ENCODE measurements around the gene SLCO2B1. TPM values are rescaled to one million over a fixed set of nuclear protein-coding genes. Genes with fewer than 3 reads are reported as not detected.

The SLCO2B1 gene
- total and polyA plus RNA-seq, 2 of the 8 experiments (the other 6 are each of a cell fraction or from before 2014, with no cell fraction given): 0.03 TPM; not detected in 1

DNA sequence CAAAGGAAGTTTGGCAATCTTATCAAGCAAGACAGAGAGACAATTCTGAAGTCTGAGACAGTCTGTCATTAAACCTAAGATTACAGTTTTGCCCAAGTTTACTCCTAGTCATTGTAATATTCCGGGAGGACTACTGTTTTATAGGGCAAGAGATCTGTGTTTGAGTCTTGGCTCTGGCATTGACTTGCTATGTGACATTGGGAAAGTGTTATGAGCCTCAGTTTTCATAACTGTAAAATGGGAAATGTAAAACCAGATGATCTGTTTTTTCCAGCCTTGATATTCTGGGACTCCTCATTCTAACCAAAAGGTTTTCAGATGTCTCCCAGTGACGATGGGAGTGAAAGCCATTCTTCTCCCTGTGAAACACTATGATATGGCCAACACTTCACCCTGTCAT is 24.3 kb upstream of the SLCO2B1 start:
- H2BK15ac ChIP-seq (ENCODE audit: low read length): no peak overlapping the region
- no peaks in the 10 kb centered on the region for H4K20me1 ChIP-seq (replicated peaks in 1 of 2; ENCODE audit: control insufficient read depth in 1 of 2, insufficient read depth in 2 of 2, low read length in 2 of 2)
- no peak for FAIRE-seq
- H2BK120ac ChIP-seq (replicated peaks; ENCODE audit: low read depth, low read length): no peak overlapping the region
- no peak overlapping the region for H2BK12ac ChIP-seq (ENCODE audit: low read depth, low read length)
- no peak overlapping the region for H3K18ac ChIP-seq (ENCODE audit: extremely low read depth, low read length)
- H3K4me2 ChIP-seq (ENCODE audit: insufficient read depth in 1 of 2, low read depth in 2 of 2, low read length in 2 of 2): no peak overlapping the region
- WGBS, 2 experiments (ENCODE audit: extremely low coverage in 1 of 2, insufficient coverage in 1 of 2, insufficient read length in 1 of 2, insufficient replicate concordance in 2 of 2, low coverage in 1 of 2, low lambda C conversion rate in 2 of 2, missing lambda C conversion rate in 1 of 2): 93% methylated on average over 2 of the region's 2 CpGs; no CpG with 5 or more reads in 1 of the 2 experiments
- no peaks in the 10 kb centered on the region for H3K23me2 ChIP-seq (ENCODE audit: low read depth, low read length)
- H4K5ac ChIP-seq (ENCODE audit: insufficient read length, low read depth, low read length): no peak overlapping the region
- H3K4ac ChIP-seq (replicated peaks; ENCODE audit: insufficient read length, low read depth, low read length): no peak overlapping the region
- ChIA-PET CTCF (ENCODE audit: partially characterized antibody) (interaction anchor here (2.2 to 11.4 kb wide), 2 partner anchors 16 to 104 kb away, joined by 5 to 102 read pairs; no protein-coding TSS in a partner anchor), POLR2A (ENCODE audit: partially characterized antibody) (no interaction called here)
- peaks cover 5 to 6% of the 10 kb centered on the region in 2 experiments; a peak in 1 of 4 replicates for H3K9me3 ChIP-seq (ENCODE audit: insufficient read depth in 2 of 2, low read depth in 1 of 2, low read length in 1 of 2)
- H2AFZ ChIP-seq (ENCODE audit: low read length): no peak overlapping the region
- H3K27me3 ChIP-seq (replicated peaks in 1 of 4; ENCODE audit: control insufficient read depth in 3 of 4, extremely low read depth in 1 of 4, insufficient read depth in 3 of 4, low read length in 3 of 4): no peaks in the 10 kb centered on the region
- no peaks in the 10 kb centered on the region for H3K79me2 ChIP-seq (ENCODE audit: control insufficient read depth in 1 of 2, insufficient read depth in 2 of 2, low read length in 2 of 2)
- H3K36me3 ChIP-seq (ENCODE audit: control insufficient read depth in 2 of 4, insufficient read depth in 4 of 4, low read length in 3 of 4): no peaks in the 10 kb centered on the region
- H3K4me1 ChIP-seq (replicated peaks in 1 of 4; ENCODE audit: control insufficient read depth in 3 of 4, insufficient read depth in 4 of 4, low read length in 3 of 4): no peaks in the 10 kb centered on the region
- H3K23ac ChIP-seq (ENCODE audit: insufficient read length): no peak overlapping the region
- H3K56ac ChIP-seq (replicated peaks; ENCODE audit: insufficient read length, low read depth, low read length): no peak overlapping the region
- no peak overlapping the region for H4K8ac ChIP-seq (ENCODE audit: extremely low read depth, insufficient read depth, low read length)
- no peak overlapping the region for H3K27ac ChIP-seq (ENCODE audit: low read depth, low read length)
- no peak overlapping the region for H4K91ac ChIP-seq (replicated peaks; ENCODE audit: insufficient read length, low read length)
- H3K4me3 ChIP-seq (ENCODE audit: extremely low read depth in 1 of 4, insufficient read depth in 2 of 4, low read depth in 3 of 4, low read length in 4 of 4): no peak overlapping the region
- H2AK5ac ChIP-seq (ENCODE audit: low read depth, low read length): no peak overlapping the region
- no peak overlapping the region for H2BK20ac ChIP-seq (ENCODE audit: low read length)
- H3K14ac ChIP-seq (ENCODE audit: insufficient read length): no peak overlapping the region
- no peak overlapping the region for H3K9ac ChIP-seq (replicated peaks in 1 of 4; ENCODE audit: extremely low read depth in 1 of 4, low read depth in 3 of 4, low read length in 3 of 4)
- no peaks in the 10 kb centered on the region for H3K79me1 ChIP-seq (ENCODE audit: low read depth, low read length)
- no peak overlapping the region for H2BK5ac ChIP-seq (ENCODE audit: low read depth, low read length)
- no peak for DNase-seq (ENCODE audit: low read depth in 1 of 2, low spot score in 2 of 2)
- no peak for TF ChIP-seq BCL11A (IDR thresholded peaks at IDR 0.05; ENCODE audit: low read depth in 2 of 2, low read length in 2 of 2)
- TF ChIP-seq CBX5 (IDR thresholded peaks at IDR 0.05; ENCODE audit: low read depth, low read length): no peak
- TF ChIP-seq BACH1 (IDR thresholded peaks at IDR 0.05; ENCODE audit: low read length): no peak
- no peak for TF ChIP-seq POU5F1 (IDR thresholded peaks at IDR 0.05; ENCODE audit: low read depth, low read length)
- TF ChIP-seq, protein P1, sequence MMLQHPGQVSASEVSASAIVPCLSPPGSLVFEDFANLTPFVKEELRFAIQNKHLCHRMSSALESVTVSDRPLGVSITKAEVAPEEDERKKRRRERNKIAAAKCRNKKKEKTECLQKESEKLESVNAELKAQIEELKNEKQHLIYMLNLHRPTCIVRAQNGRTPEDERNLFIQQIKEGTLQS (IDR thresholded peaks at IDR 0.05; ENCODE audit: insufficient read depth, low read depth, low read length): no peak
- TF ChIP-seq RNF2 (IDR thresholded peaks at IDR 0.05; ENCODE audit: borderline replicate concordance, low read depth, low read length, missing control alignments, poor library complexity, severe bottlenecking): no peak
- TF ChIP-seq POLR2A (IDR thresholded peaks at IDR 0.05; ENCODE audit: control extremely low read depth in 1 of 2, low read depth in 2 of 2, low read length in 2 of 2): no peak
- TF ChIP-seq FOSL1 (IDR thresholded peaks at IDR 0.05; ENCODE audit: insufficient read depth, low read depth, low read length): no peak
- no peak for TF ChIP-seq SIRT6 (IDR thresholded peaks at IDR 0.05; ENCODE audit: low read length)
- no peak for TF ChIP-seq MAFK (IDR thresholded peaks at IDR 0.05; ENCODE audit: low read depth, low read length)
- no peak for TF ChIP-seq HDAC2 (IDR thresholded peaks at IDR 0.05; ENCODE audit: borderline replicate concordance in 1 of 2, low read depth in 2 of 2, low read length in 2 of 2)
- TF ChIP-seq SAP30 (IDR thresholded peaks at IDR 0.05; ENCODE audit: insufficient read depth, insufficient replicate concordance, low read length): no peak
- no peak for TF ChIP-seq GTF2F1 (IDR thresholded peaks at IDR 0.05; ENCODE audit: borderline replicate concordance, low read depth, low read length)
- no peak for TF ChIP-seq CHD2 (IDR thresholded peaks at IDR 0.05; ENCODE audit: low read length)

Measured in H1 (cell line).